SK-N-SH (cell line): ENCODE data around the gene TTC31. TPM values are rescaled to one million over a fixed set of nuclear protein-coding genes. Genes with fewer than 3 reads are reported as not detected.

ENCODE experiments used
- CTCF ChIA-PET: fragments of 300-600, 350-600 bp; formaldehyde crosslinking; extraction: SDS; loops from one replicate; lab custom pipeline; 2021; lab: Yijun Ruan, JAX
- POLR2A ChIA-PET: fragments of 350-600 bp; sonication (Branson Sonifier 250); formaldehyde crosslinking; extraction: SDS; loops from one replicate; lab custom pipeline; 2020; ENCODE audit warnings: antibody characterized with exemption, inconsistent platforms; lab: Yijun Ruan, JAX
- DNase-seq: peaks from one replicate; pipeline ENCODE4 v3.0.0; 2012
- H2AFZ ChIP-seq: fragments of 200-600 bp; sonication (generic); 2 replicates; pipeline ENCODE4 v1.8.1; 2016; ENCODE audit warnings: antibody characterized with exemption, mild to moderate bottlenecking, low read depth
- H3F3A ChIP-seq: fragments of 200-600 bp; sonication (generic); replicated peaks from 2 replicates; pipeline ENCODE3; 2016; ENCODE audit warnings: antibody characterized with exemption, mild to moderate bottlenecking; ENCODE audit not compliant: insufficient read depth
- H3K27ac ChIP-seq, 2 experiments: fragments of 200-500 bp in 1 of 2; fragments of 200-600 bp in 1 of 2; sonication (Bioruptor generic) in 1 of 2; sonication (generic), shearing (Covaris generic) in 1 of 2; 2 replicates each; pipeline versions ENCODE4 v1.5.1 to v1.6.1; 2014 to 2016; ENCODE audit warnings: low read depth in 2 of 2, inconsistent platforms in 1 of 2, low read length in 1 of 2, mild to moderate bottlenecking in 1 of 2, mixed read lengths in 1 of 2
- H3K27me3 ChIP-seq: fragments of 200-600 bp; sonication (generic), shearing (Covaris generic); 2 replicates; pipeline ENCODE4 v1.6.1; 2016; ENCODE audit warnings: mixed run types; ENCODE audit not compliant: insufficient read depth
- H3K36me3 ChIP-seq, 2 experiments: fragments of 200-500 bp in 1 of 2; fragments of 200-600 bp in 1 of 2; sonication (Bioruptor generic) in 1 of 2; sonication (generic) in 1 of 2; replicated peaks in 1 of 2; 2 replicates each; pipeline versions ENCODE3 to v1.5.1; 2014 to 2016; ENCODE audit warnings: low read length in 1 of 2, mild to moderate bottlenecking in 1 of 2; ENCODE audit not compliant: insufficient read depth in 2 of 2, control insufficient read depth in 1 of 2
- H3K4me1 ChIP-seq, 2 experiments: fragments of 200-500 bp in 1 of 2; fragments of 200-600 bp in 1 of 2; sonication (Bioruptor generic) in 1 of 2; sonication (generic), shearing (Covaris generic) in 1 of 2; 2 replicates each; pipeline versions ENCODE4 v1.5.1 to v1.6.1; 2014 to 2016; ENCODE audit warnings: low read depth in 1 of 2, low read length in 1 of 2, mixed run types in 1 of 2; ENCODE audit not compliant: insufficient read depth in 2 of 2, control insufficient read depth in 1 of 2
- H3K4me2 ChIP-seq: fragments of 200-600 bp; sonication (generic), shearing (Covaris generic); 2 replicates; pipeline ENCODE4 v1.6.1; 2017; ENCODE audit warnings: mixed run types
- H3K4me3 ChIP-seq, 2 experiments: fragments of 200-500 bp in 1 of 2; fragments of 200-600 bp in 1 of 2; sonication (Bioruptor generic) in 1 of 2; sonication (generic), shearing (Covaris generic) in 1 of 2; 2 replicates each; pipeline versions ENCODE4 v1.5.1 to v1.8.1; 2014 to 2016; ENCODE audit warnings: low read depth in 2 of 2, inconsistent platforms in 1 of 2, low read length in 1 of 2, mild to moderate bottlenecking in 1 of 2, mixed read lengths in 1 of 2, moderate library complexity in 1 of 2
- H3K79me2 ChIP-seq: fragments of 200-600 bp; sonication (generic); 2 replicates; pipeline ENCODE4 v1.8.1; 2017; ENCODE audit warnings: mild to moderate bottlenecking; ENCODE audit not compliant: insufficient read depth
- H3K9ac ChIP-seq: fragments of 200-600 bp; sonication (generic); 2 replicates; pipeline ENCODE4 v1.6.1; 2017; ENCODE audit warnings: mixed run types
- H3K9me2 ChIP-seq: fragments of 200-600 bp; sonication (generic); 2 replicates; pipeline ENCODE4 v1.6.1; 2017; ENCODE audit warnings: mixed run types
- H3K9me3 ChIP-seq: fragments of 200-600 bp; sonication (generic); 2 replicates; pipeline ENCODE4 v1.6.1; 2017; ENCODE audit warnings: mixed run types, mild to moderate bottlenecking, moderate library complexity
- H4K20me1 ChIP-seq: fragments of 200-600 bp; sonication (generic); 2 replicates; pipeline ENCODE4 v1.6.1; 2017; ENCODE audit warnings: mild to moderate bottlenecking, mixed run types; ENCODE audit not compliant: insufficient read depth
- CTCF ChIP-seq: fragments of 200-600 bp; sonication (generic); IDR thresholded peaks from 2 replicates; pipeline ENCODE4 v1.6.1; 2017; ENCODE audit warnings: antibody characterized with exemption, mild to moderate bottlenecking, moderate library complexity
- EP300 ChIP-seq, 2 experiments: IDR thresholded peaks; 2 replicates each; pipeline versions ENCODE4 v1.4.0 to v1.6.1; 2012; ENCODE audit warnings: borderline replicate concordance in 1 of 2, low read depth in 1 of 2, low read length in 1 of 2
- GABPA ChIP-seq: IDR thresholded peaks from 2 replicates; pipeline ENCODE4 v1.4.0; 2012; ENCODE audit warnings: low read depth, mild to moderate bottlenecking
- JUND ChIP-seq: IDR thresholded peaks from 2 replicates; pipeline ENCODE4 v1.4.0; 2012
- NFIC ChIP-seq: IDR thresholded peaks from 2 replicates; pipeline ENCODE4 v1.4.0; 2012; ENCODE audit warnings: borderline replicate concordance
- RCOR1 ChIP-seq: fragments of 150-350 bp; IDR thresholded peaks from 2 replicates; pipeline ENCODE4 v1.6.1; 2017; ENCODE audit warnings: antibody characterized with exemption, low read length
- REST ChIP-seq: IDR thresholded peaks from 2 replicates; pipeline ENCODE4 v1.6.1; 2012; ENCODE audit warnings: mild to moderate bottlenecking, low read depth, low read length, moderate library complexity
- RXRA ChIP-seq: IDR thresholded peaks from 2 replicates; pipeline ENCODE4 v1.4.0; 2012; ENCODE audit warnings: low read depth, mild to moderate bottlenecking, borderline replicate concordance
- SIN3A ChIP-seq: IDR thresholded peaks from 2 replicates; pipeline ENCODE4 v1.6.1; 2012; ENCODE audit warnings: low read depth, mild to moderate bottlenecking, low read length, moderate library complexity, borderline replicate concordance
- SMC3 ChIP-seq: IDR thresholded peaks from 2 replicates; pipeline ENCODE4 v1.6.1; 2012; ENCODE audit warnings: low read depth, low read length, improper control_type of control experiment
- TAF1 ChIP-seq: IDR thresholded peaks from 2 replicates; pipeline ENCODE4 v1.6.1; 2012; ENCODE audit warnings: low read depth, mild to moderate bottlenecking, low read length, moderate library complexity, borderline replicate concordance
- USF1 ChIP-seq: IDR thresholded peaks from 2 replicates; pipeline ENCODE4 v1.4.0; 2012; ENCODE audit warnings: low read depth, borderline replicate concordance
- YY1 ChIP-seq: IDR thresholded peaks from 2 replicates; pipeline ENCODE4 v1.4.0; 2012; ENCODE audit warnings: low read depth, mild to moderate bottlenecking
- WGBS: methylation state at CpG from one replicate; pipeline ENCODE4 v1.1.6; 2017; ENCODE audit warnings: low lambda C conversion rate; 5-methylcytosine and 5-hydroxymethylcytosine counted together
- polyA plus RNA-seq, 3 experiments: library from polyadenylated mRNA; depleted of rRNA; stranded (reverse); fragments of >200 nt; gene quantifications; 2 replicates each; pipeline ENCODE4 v1.2.3, GENCODE V29; 2012

Gene TTC31
- polyA plus RNA-seq, 1 of the 3 experiments (the other 2 are of a cell fraction), result 27.9 TPM

- no peak overlapping the region for H3K9ac ChIP-seq
- peaks cover 5 to 30% of the 10 kb centered on the region in 2 experiments; a peak in 2 of 4 replicates for H3K4me1 ChIP-seq
- ChIA-PET CTCF (interaction anchor here (1.1 to 1.2 kb wide), 2 partner anchors 8 to 127 kb away, joined by 3 to 4 read pairs; no protein-coding TSS in a partner anchor), POLR2A (interaction anchor here (2.1 to 5.9 kb wide), 2 partner anchors 13 to 20 kb away, joined by 8 to 60 read pairs; partner anchors contain the start of gene MRPL53)
- no peaks in the 10 kb centered on the region for H3K27me3 ChIP-seq
- peaks cover 49% of the 10 kb centered on the region for H3K79me2 ChIP-seq
- no peak overlapping the region; a peak in 1 of 4 replicates for H3K27ac ChIP-seq
- no peak overlapping the region for H2AFZ ChIP-seq
- peaks cover 0 to 28% of the 10 kb centered on the region in 2 experiments for H3K36me3 ChIP-seq
- H3K9me2 ChIP-seq, result no peaks in the 10 kb centered on the region
- 92% methylated on average over 15 of the region's 27 CpGs for WGBS
- TF ChIP-seq CTCF (peak; percentile 37), NFIC (no peak), YY1 (no peak), TAF1 (no peak)
- peak; percentile 41 for DNase-seq
- no peak overlapping the region for H3K4me3 ChIP-seq
- no peak overlapping the region for H3K4me2 ChIP-seq
- no peaks in the 10 kb centered on the region for H3K9me3 ChIP-seq
- H3F3A ChIP-seq, result peaks cover 6% of the 10 kb centered on the region
- H4K20me1 ChIP-seq, result no peaks in the 10 kb centered on the region
Measured at GRCh38 chr2:74461187-74462053, 21.5 kb upstream of the TTC31 start.

DNA sequence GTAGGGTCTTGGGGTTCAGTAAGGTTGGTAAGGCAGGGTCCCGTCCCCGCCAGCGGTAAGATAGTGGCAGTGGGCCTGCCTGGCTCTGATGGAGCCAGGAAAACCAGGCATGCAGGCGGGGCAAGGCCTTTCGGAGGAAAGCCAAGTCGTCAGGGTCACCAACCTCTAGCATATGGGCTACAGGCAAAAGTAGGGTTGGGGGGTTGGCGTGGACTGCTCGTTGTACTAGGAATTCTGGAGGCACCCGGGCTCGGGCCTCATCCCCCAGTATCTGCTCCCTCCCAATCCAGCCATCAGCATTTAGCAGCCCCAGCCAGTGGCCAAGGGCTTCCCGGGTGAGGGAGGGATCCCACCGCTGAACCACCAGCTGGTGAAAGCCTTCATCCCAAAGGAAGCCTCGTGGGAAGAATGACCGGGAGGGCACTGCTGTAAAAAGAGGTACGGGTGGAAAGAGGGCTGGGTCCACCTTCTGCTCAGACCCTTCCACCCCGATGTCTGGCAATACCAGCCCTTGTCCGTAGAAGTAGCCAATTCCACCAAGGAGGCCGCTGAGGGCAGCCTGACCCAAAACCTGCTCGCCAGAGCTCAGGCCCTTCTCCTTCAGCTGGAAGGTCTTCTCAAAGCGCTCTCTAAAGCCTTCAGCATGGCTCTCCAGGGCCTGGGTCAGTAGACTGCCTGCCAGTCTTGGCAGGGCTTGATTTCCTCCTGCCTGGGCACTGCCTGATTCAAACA lies 20.7 kb upstream of the TTC31 start:
- Histone ChIP-seq H3K9me3 (no peaks in the 10 kb centered on the region), H3K36me3 (peaks cover 0 to 28% of the 10 kb centered on the region in 2 experiments), H3K4me2 (no peak overlapping the region), H3K4me1 (peaks cover 5 to 22% of the 10 kb centered on the region in 2 experiments; a peak in 1 of 4 replicates), H3K4me3 (no peak overlapping the region), H3K9ac (no peak overlapping the region), H3K27ac (no peak overlapping the region; a peak in 1 of 4 replicates), H3K9me2 (no peaks in the 10 kb centered on the region), H4K20me1 (no peaks in the 10 kb centered on the region), H2AFZ (no peak overlapping the region), H3F3A (peaks cover 10% of the 10 kb centered on the region), H3K79me2 (peaks cover 47% of the 10 kb centered on the region), H3K27me3 (no peaks in the 10 kb centered on the region)
- ChIA-PET POLR2A (interaction anchor here (2.1 to 5.9 kb wide), 2 partner anchors 12 to 19 kb away, joined by 8 to 60 read pairs; partner anchors contain the start of gene MRPL53), CTCF (interaction anchor here (1.0 to 1.2 kb wide), 2 partner anchors 9 to 125 kb away, joined by 3 to 4 read pairs; no protein-coding TSS in a partner anchor)
- 89% methylated on average over 7 of the region's 20 CpGs for WGBS
- no peak for DNase-seq
- no peak for TF ChIP-seq RCOR1
- TF ChIP-seq GABPA, result no peak
- no peak for TF ChIP-seq EP300 (IDR thresholded peaks at IDR 0.05; ENCODE audit: borderline replicate concordance in 1 of 2, low read depth in 1 of 2, low read length in 1 of 2)
- TF ChIP-seq USF1, result no peak
- TF ChIP-seq CTCF, result no peak
- TF ChIP-seq RXRA, result no peak
- no peak for TF ChIP-seq REST
- TF ChIP-seq NFIC, result no peak
- TF ChIP-seq JUND, result no peak
- TF ChIP-seq SIN3A, result no peak
- TF ChIP-seq SMC3, result no peak
